Measurements from ENCODE around the gene GARS1.

DNA sequence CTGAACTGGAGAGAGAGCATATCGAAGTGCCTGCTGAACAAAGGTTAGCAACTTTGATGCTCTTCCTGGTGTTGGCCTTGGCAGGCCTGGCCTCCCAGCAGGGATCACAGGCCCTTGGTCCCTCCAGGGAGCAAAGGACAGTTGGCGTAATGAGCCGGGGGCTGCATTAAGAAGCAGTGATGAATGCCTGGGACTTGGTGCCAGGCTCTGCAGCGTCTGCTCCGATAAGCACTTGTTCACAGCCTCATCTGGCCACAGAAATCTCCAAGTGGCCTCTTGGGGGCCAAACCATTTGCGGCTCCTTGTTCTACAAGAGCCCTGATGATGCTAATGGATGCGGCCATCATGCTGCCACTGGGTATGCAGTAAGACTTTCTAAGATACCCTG, 55.7 kb downstream of the GARS1 start:
- TF ChIP-seq, protein P1, sequence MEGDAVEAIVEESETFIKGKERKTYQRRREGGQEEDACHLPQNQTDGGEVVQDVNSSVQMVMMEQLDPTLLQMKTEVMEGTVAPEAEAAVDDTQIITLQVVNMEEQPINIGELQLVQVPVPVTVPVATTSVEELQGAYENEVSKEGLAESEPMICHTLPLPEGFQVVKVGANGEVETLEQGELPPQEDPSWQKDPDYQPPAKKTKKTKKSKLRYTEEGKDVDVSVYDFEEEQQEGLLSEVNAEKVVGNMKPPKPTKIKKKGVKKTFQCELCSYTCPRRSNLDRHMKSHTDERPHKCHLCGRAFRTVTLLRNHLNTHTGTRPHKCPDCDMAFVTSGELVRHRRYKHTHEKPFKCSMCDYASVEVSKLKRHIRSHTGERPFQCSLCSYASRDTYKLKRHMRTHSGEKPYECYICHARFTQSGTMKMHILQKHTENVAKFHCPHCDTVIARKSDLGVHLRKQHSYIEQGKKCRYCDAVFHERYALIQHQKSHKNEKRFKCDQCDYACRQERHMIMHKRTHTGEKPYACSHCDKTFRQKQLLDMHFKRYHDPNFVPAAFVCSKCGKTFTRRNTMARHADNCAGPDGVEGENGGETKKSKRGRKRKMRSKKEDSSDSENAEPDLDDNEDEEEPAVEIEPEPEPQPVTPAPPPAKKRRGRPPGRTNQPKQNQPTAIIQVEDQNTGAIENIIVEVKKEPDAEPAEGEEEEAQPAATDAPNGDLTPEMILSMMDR (conservative IDR thresholded peaks at IDR 0.05 in 1 of 2, IDR thresholded peaks at IDR 0.05 in 1 of 2; ENCODE audit: extremely low read depth in 1 of 2, insufficient read depth in 1 of 2, low read depth in 1 of 2, low read length in 2 of 2), result no peak
- no peak for TF ChIP-seq EZH2 (IDR thresholded peaks at IDR 0.05; ENCODE audit: borderline replicate concordance, low read length)

Data from mammary epithelial cell (primary cell).